C4-2B (cell line): Measurements from ENCODE around the gene RND1.

Source experiments
- CTCF ChIP-seq: fragments of 450-650 bp; conservative IDR thresholded peaks from 2 replicates; pipeline ENCODE4 v1.5.1; 2017; ENCODE audit warnings: mild to moderate bottlenecking
- ZFX ChIP-seq: fragments of 450-650 bp; IDR thresholded peaks from 2 replicates; pipeline ENCODE4 v1.6.1; 2017

- TF ChIP-seq CTCF: no peak
- no peak for TF ChIP-seq ZFX
Observed at GRCh38 chr12:48903363-48903981, 37.8 kb upstream of the RND1 start.
